Measurements from ENCODE around the gene LIMA1.

DNA sequence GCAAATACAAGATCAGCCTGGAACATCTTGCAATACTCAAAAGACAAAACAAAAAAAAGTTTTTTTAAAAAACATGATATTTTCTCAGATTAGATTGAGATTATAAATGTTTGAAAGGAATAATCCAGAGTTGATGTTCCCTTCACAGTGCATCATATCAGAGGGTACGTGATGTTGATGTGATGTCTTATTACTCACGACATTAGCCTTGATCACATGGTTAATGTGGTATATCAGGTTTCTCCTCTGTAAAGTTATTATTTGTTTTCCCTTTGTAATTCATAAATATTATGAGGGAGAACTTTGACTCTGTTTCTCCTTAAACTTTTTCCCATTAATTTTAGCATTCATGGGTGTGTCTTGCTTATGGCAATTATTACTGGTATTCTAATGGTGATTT is 26.6 kb downstream of the LIMA1 start:
- TF ChIP-seq POLR2A (IDR thresholded peaks at IDR 0.05): no peak
- TF ChIP-seq, protein P1, sequence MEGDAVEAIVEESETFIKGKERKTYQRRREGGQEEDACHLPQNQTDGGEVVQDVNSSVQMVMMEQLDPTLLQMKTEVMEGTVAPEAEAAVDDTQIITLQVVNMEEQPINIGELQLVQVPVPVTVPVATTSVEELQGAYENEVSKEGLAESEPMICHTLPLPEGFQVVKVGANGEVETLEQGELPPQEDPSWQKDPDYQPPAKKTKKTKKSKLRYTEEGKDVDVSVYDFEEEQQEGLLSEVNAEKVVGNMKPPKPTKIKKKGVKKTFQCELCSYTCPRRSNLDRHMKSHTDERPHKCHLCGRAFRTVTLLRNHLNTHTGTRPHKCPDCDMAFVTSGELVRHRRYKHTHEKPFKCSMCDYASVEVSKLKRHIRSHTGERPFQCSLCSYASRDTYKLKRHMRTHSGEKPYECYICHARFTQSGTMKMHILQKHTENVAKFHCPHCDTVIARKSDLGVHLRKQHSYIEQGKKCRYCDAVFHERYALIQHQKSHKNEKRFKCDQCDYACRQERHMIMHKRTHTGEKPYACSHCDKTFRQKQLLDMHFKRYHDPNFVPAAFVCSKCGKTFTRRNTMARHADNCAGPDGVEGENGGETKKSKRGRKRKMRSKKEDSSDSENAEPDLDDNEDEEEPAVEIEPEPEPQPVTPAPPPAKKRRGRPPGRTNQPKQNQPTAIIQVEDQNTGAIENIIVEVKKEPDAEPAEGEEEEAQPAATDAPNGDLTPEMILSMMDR (IDR thresholded peaks at IDR 0.05): no peak
